GM21381 (cell line): Measurements from ENCODE around the gene TAF13.
"Not testable (repeated sequence)": the region's sequence is repeated elsewhere in the genome, so short reads cannot be mapped to it uniquely, and the experiment has no call there.

ENCODE experiments used
- ATAC-seq: cut with Tn5 transposase; IDR thresholded peaks from one replicate; pipeline ENCODE4 v1.9.1; 2021; ENCODE audit warnings: mild to moderate bottlenecking, moderate library complexity; ENCODE audit not compliant: unreplicated experiment

TAF13 gene

DNA sequence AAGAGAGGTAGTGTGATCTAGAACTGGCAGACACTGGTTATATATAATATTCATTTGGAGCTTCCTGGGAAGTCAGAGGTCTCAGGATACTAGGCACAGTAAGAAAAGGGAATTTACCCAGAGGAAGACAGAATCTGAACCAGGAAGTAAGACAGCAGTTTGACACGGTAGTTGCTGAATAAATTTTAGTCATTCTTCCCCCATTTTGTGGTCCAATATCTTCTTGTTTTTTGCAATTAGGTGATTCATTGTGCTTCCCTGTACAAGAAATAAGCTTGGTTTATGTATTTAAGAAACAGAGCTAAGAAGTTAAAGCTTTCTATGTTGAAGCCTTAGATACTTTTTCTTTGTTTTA is 16.0 kb upstream of the TAF13 start:
- no peak for ATAC-seq

DNA sequence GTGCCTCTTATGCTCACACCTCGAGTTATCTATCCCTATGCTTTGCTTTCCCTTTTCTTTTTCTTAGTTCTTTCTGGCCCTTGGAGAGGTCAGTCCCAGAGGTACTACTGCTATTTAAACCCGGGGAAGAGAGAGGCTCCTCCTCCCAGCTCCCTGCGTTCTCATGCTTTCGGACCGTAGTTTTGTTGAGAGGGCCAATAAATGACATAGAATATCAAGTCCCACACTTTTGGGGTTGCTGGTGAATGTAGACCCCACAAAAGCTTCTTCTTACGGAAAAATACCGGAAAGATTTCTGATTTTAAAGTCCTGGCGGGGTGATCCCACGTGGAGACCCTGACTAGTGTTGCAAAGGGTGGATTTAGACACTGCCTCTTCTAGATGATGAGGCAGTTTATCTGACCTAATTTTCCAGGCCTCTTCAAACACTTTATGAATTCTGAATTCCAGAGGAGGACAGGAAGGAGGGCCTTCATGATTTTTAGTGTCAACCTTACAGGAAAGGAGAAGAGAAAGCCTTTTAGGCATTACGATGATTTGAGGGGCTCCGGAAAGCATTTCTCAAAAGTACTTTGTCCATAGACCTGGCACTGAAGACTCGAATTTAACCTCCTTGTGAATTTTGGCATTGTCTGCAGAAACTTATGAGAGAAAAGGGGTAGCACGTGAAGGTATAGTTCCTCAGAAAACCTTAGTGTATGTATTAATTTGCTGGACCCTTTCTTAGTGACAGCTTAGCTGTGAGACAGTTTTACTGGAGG is 15.5 kb upstream of the TAF13 start:
- ATAC-seq = peak; percentile 34

DNA sequence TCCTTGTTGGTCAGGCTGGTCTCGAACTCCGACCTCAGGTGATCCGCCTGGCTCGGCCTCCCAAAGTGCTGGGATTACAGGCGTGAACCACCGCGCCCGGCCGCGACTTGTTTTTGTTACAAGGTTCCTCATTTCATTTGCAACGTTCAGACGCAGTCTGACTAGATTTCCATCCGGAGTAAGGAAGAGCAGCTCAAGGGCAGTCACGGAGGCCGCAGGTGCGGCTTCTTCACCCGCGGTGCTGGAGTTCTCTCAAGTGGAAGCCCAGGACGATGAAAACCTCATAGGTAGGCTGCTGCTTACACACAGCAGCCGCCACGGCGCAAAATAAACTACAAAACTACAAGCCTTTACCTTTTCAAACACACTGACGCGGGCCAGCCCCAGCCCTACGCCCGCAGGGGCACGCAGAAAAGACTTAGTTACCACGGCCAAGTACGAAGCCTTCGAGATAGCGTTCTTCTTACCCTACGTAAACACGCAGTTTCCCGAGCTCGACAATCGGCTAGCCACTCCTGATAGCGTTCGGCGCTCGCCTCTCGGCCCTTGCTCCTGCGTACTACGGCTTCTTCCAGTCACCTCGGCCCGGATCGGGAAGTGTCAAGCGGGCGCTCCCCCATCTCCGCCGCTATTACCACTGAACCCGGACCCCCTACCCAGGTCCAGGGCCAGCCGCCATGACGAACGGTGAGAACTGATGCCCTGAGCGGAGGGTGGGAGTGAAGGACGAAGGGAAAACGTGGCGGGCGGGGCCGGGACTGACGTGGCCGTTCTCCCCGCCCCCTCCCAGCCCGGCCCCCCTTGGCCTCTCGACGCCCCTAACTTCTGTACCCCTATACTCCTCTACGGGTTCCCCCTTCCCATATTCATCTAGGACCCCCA is 14.6 kb upstream of the TAF13 start, which contains the start of gene TMEM167B:
TMEM167B (plus strand) TSS at position 569 of the 882 bp plus-strand sequence; CDS start at position 678, 109 bp downstream.
- peak; percentile 95 for ATAC-seq

DNA sequence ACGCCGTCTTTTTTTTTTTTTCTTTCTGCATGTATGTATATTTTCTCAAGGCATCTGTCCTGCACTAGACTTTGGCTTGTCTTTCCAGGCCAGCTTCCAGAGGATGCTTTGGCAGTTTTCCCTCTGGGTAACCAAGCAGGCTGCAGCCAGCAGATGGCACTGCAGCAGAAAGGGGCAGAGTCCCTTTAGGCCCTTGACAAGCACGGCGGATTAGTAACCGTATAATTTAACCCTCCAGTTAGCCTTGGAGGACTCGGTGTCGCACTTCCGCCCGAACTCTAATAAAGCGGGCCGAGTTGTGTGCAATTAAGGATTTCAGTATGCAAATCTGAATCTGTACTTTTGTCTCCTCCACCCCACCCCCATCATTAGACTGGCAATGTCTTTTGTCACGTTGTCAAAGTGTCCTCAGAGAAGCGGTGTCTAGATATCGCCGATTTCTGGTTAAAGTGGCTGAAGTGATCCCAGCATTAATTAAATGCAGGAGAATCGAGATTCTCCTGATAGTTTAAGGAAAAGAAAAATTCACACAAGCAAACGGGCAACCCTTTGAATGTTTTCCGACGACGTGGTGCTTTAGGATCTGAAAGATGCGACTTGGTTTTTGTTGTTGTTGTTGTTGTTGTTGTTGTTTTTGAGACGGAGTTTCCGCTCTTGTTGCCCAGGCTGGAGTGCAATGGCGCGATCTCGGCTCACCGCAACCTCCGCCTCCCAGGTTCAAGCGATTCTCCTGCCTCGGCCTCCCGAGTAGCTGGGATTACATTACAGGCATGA is 13.6 kb upstream of the TAF13 start:
- no peak for ATAC-seq

GRCh38 chr1:109084563-109085517 is 9.0 kb upstream of the TAF13 start:
- no peak for ATAC-seq

- ATAC-seq = no peak
Measured at GRCh38 chr1:109083923-109084322, 8.1 kb upstream of the TAF13 start.

- no peak for ATAC-seq
Measured at GRCh38 chr1:109083501-109083900, 7.7 kb upstream of the TAF13 start.

DNA sequence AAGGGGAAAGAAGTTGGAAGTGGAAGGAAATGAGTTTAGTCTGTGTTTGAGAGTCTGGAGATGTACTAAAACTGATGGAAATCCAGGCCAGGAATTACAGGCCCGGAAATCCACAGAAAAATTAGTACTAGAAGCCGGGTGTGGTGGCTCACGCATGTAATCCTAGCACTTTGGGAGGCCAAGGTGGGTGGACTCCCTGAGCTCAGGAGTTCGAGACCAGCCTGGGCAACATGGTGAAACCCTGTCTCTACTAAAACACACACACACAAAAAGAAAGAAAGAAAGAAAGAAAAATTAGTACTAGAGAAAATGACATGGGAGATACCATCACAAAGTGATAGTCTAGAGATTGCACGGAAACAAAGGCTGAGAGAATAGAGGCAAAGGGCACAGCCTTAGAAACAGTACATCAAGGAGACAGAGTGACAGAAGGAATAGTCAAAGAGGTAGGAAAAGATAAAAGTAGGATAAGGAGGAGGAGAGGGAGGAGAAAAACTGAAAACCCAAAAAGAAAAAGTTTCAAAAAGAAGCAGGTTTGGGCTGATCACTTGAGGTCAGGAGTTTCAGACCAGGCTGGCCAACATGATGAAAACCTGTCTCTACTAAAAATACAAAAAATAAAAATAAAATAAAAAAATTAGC is 4.8 kb upstream of the TAF13 start:
- ATAC-seq = no peak

GRCh38 chr1:109079240-109079622 is 3.4 kb upstream of the TAF13 start:
- no peak for ATAC-seq

DNA sequence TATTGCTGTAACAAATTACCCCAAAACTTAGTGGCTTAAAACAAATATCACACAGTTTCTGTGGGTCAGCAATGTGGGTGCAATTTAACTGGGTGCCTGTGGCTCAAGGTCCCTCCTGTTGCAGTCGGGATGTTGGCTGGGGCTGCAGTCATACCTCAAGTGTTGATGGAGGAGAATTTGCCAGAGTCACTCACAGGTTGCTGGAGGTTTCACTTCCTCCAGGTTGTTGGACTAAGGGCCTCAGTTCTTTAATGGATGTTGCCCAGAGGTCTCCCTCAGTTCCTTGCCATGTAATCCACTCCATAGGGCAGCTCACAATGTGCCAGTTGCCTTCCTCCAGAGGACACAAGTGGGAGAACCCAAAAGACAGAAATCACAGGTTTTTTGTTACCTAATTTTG is 2.5 kb upstream of the TAF13 start:
- no peak for ATAC-seq

DNA sequence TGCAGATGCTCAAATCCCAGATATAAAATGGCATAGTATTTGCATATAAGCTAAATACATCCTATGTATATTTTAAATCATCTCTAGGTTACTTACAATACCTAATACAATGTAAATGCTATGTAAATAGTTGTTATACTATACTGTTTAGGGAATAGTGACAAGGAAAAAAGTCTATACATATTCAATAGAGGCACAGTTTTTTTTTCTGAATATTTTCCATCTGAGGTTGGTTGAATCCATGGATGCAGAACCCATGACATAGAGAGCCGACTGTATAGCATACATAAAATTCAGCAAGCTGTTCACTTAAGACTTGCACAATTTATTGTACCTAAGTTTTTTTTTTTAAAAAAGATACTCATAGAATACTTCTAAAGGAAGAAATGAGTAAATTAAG is 6.5 kb downstream of the TAF13 start:
- ATAC-seq = no peak

- ATAC-seq = no peak
Measured at GRCh38 chr1:109067883-109068282, 7.9 kb downstream of the TAF13 start.

DNA sequence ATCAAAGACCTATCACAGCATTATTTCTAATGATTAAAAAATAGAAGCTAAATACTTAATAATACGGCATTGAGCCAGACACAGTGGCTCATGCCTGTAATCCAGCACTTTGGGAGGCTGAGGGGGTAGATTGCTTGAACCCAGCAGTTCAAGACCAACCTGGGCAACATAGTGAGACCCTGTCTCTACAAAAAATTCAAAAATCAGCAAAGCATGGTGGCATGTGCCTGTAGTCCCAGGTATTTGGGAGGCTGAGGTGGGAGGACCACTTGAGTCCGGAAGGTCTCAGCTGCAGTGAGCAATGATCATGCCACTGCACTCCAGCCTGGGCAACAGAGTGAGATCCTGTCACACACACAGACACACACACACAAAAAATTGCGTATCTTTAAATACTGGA is 10.7 kb downstream of the TAF13 start:
- no peak for ATAC-seq

- no peak for ATAC-seq
Measured at GRCh38 chr1:109061183-109061582, 14.6 kb downstream of the TAF13 start.

DNA sequence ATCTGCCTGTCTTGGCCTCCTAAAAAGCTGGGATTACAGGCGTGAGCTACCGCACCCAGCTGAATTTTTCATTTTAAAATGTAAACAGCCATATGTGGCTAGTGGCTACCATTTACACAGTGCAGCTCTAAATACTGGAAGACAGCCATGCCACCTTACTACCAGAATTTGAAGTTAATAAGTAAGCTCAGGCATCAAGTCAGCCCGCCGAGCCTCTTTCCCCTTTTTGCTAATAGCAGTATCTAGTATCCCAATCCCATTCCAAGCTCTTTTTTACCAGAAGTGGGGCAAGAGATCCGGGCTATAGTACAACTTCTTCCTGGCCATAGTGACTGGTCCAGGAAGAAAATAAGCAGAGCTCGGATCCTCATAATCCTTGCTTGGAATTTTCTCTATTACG is 15.1 kb downstream of the TAF13 start:
- ATAC-seq = no peak

- ATAC-seq = no peak
Measured at GRCh38 chr1:109059026-109059425, 16.8 kb downstream of the TAF13 start.

DNA sequence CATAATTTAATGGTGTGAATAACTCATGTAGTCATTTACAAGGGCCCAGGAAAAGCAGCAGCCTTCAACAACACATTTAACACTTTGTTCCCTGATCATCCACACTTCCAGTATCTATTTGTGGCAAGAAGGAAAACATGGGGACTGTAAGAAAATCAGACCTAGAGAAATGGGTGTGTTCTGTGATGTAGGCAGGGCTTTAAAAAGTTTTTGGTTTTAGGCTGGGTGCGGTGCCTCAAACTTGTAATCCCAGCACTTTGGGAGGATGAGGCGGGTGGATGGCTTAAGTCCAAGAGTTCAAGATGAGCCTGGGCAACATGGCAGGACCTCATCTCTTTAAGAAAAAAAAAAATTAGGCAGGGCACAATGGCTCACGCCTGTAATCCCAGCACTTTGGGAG is 19.7 kb downstream of the TAF13 start:
- no peak for ATAC-seq

- not testable (repeated sequence) for ATAC-seq
Measured at GRCh38 chr1:109052145-109052544, 23.7 kb downstream of the TAF13 start.

DNA sequence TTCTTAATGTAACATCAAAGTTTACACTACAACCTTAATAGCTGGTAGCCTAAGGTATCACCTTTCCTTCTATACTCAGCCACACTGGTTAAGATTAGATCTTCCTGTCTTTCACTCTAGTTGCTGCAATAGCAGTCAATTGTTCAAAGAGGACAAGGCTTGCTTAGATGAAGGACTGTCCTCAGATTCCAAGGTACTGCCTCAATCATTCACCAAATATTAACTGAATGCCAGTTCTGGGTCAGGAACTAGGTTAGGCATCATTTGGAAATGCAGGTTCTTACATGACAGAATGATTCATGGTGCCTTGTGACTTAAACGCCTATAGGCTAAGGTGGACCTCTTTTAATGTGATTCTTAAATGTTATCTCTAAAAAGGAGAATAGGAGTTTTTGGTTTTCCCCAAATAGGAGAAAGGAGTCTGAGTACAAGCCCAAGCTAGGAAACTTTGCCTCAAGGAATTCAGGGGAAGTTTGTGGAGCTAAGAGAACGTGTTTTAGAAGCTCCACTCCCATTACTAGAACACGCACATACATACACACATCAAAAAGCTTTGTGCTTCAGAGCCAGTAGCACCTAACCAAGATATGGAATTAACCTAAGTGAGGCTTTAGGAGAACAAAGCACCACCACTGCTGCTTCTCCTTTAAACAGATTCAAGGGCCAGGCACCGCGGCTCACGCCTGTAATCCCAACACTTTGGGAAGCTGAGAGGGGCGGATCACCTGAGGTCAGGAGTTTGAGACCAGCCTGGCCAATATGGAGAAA is 25.4 kb downstream of the TAF13 start:
- ATAC-seq = no peak
